Middle frontal gyrus (tissue), 1 donor: ENCODE measurements around the gene MEOX1.
A peak's percentile ranks its signal among the peaks of the same experiment; 100 is the strongest.

ENCODE experiments used
- DNase-seq: peaks from one replicate; pipeline ENCODE4 v3.0.0-alpha.2; 2015; ENCODE audit warnings: low spot score; ENCODE audit errors: extremely low spot score

MEOX1 gene

GRCh38 chr17:43680461-43680860, 18.7 kb upstream of the MEOX1 start:
- no peak for DNase-seq

- no peak for DNase-seq
Measured at GRCh38 chr17:43679911-43680310, 18.2 kb upstream of the MEOX1 start.

- DNase-seq, result no peak
Measured at GRCh38 chr17:43679401-43679800, 17.7 kb upstream of the MEOX1 start.

GRCh38 chr17:43676471-43676870, 14.7 kb upstream of the MEOX1 start:
- no peak for DNase-seq

- DNase-seq, result no peak
Measured at GRCh38 chr17:43674394-43674793, 12.7 kb upstream of the MEOX1 start.

GRCh38 chr17:43673516-43674323, 12.0 kb upstream of the MEOX1 start:
- DNase-seq, result peak; percentile 50

GRCh38 chr17:43671755-43672519, 10.2 kb upstream of the MEOX1 start:
- DNase-seq, result no peak

GRCh38 chr17:43671031-43671692, 9.4 kb upstream of the MEOX1 start:
- no peak for DNase-seq

GRCh38 chr17:43670645-43671030, 8.9 kb upstream of the MEOX1 start:
- no peak for DNase-seq

GRCh38 chr17:43669971-43670644, 8.4 kb upstream of the MEOX1 start:
- no peak for DNase-seq

GRCh38 chr17:43667947-43668348, 6.2 kb upstream of the MEOX1 start:
- DNase-seq, result no peak

GRCh38 chr17:43667506-43667905, 5.8 kb upstream of the MEOX1 start:
- DNase-seq, result no peak

- DNase-seq, result no peak
Measured at GRCh38 chr17:43665937-43666236, 4.2 kb upstream of the MEOX1 start.

- DNase-seq, result no peak
Measured at GRCh38 chr17:43665084-43665936, 3.6 kb upstream of the MEOX1 start.

- DNase-seq, result no peak
Measured at GRCh38 chr17:43664096-43664495, 2.4 kb upstream of the MEOX1 start.

- DNase-seq, result no peak
Measured at GRCh38 chr17:43663383-43663782, 1.7 kb upstream of the MEOX1 start.

GRCh38 chr17:43662413-43663141, 855 bp upstream of the MEOX1 start:
- no peak for DNase-seq

GRCh38 chr17:43660816-43661493, 767 bp downstream of the MEOX1 start:
- DNase-seq, result no peak

GRCh38 chr17:43659823-43660617, 1.7 kb downstream of the MEOX1 start:
- DNase-seq, result no peak
